HG03460 (cell line): Measurements from ENCODE around the gene RAB3C.
"Not testable (repeated sequence)": the region's sequence is repeated elsewhere in the genome, so short reads cannot be mapped to it uniquely, and the experiment has no call there.

ENCODE experiments used
- ATAC-seq: cut with Tn5 transposase; IDR thresholded peaks from one replicate; pipeline ENCODE4 v1.9.1; 2021; ENCODE audit not compliant: unreplicated experiment

RAB3C gene

GRCh38 chr5:58674070-58674469 lies 91.2 kb downstream of the RAB3C start:
- ATAC-seq = no peak

- no peak for ATAC-seq
These were observed 91.8 kb downstream of the RAB3C start for GRCh38 chr5:58674711-58675110.

- no peak for ATAC-seq
These were observed 92.5 kb downstream of the RAB3C start for GRCh38 chr5:58675341-58675740.

- no peak for ATAC-seq
These were observed 94.8 kb downstream of the RAB3C start for GRCh38 chr5:58677650-58678049.

GRCh38 chr5:58680503-58680902 lies 97.6 kb downstream of the RAB3C start:
- no peak for ATAC-seq

- ATAC-seq = no peak
These were observed 99.1 kb downstream of the RAB3C start for GRCh38 chr5:58681943-58682342.

GRCh38 chr5:58683567-58683966 lies 100.7 kb downstream of the RAB3C start:
- ATAC-seq = no peak

- ATAC-seq = no peak
These were observed 104.2 kb downstream of the RAB3C start for GRCh38 chr5:58687079-58687478.

- ATAC-seq = no peak
These were observed 104.7 kb downstream of the RAB3C start for GRCh38 chr5:58687595-58687994.

GRCh38 chr5:58699088-58699761 lies 116.3 kb downstream of the RAB3C start:
- not testable (repeated sequence) for ATAC-seq

GRCh38 chr5:58699762-58700118 lies 116.9 kb downstream of the RAB3C start:
- ATAC-seq = no peak

GRCh38 chr5:58703925-58704555 lies 121.2 kb downstream of the RAB3C start:
- ATAC-seq = no peak

- ATAC-seq = no peak
These were observed 123.9 kb downstream of the RAB3C start for GRCh38 chr5:58706736-58707135.

- no peak for ATAC-seq
These were observed 125.6 kb downstream of the RAB3C start for GRCh38 chr5:58708456-58708855.

GRCh38 chr5:58710425-58710824 lies 127.5 kb downstream of the RAB3C start:
- not testable (repeated sequence) for ATAC-seq

- ATAC-seq = no peak
These were observed 128.0 kb downstream of the RAB3C start for GRCh38 chr5:58710871-58711270.

GRCh38 chr5:58711965-58712364 lies 129.1 kb downstream of the RAB3C start:
- no peak for ATAC-seq

- ATAC-seq = no peak
These were observed 131.2 kb downstream of the RAB3C start for GRCh38 chr5:58714046-58714445.

- ATAC-seq = no peak
These were observed 133.3 kb downstream of the RAB3C start for GRCh38 chr5:58715997-58716656.

GRCh38 chr5:58716713-58717112 lies 133.8 kb downstream of the RAB3C start:
- no peak for ATAC-seq

- no peak for ATAC-seq
These were observed 134.6 kb downstream of the RAB3C start for GRCh38 chr5:58717303-58718007.
